8988T (cell line): ENCODE results near the gene SDHB.
"Not testable (repeated sequence)": the region's sequence is repeated elsewhere in the genome, so short reads cannot be mapped to it uniquely, and the experiment has no call there.

Source experiments
- DNase-seq: peaks from one replicate; pipeline ENCODE4 v3.0.0; 2011

The SDHB gene

DNA sequence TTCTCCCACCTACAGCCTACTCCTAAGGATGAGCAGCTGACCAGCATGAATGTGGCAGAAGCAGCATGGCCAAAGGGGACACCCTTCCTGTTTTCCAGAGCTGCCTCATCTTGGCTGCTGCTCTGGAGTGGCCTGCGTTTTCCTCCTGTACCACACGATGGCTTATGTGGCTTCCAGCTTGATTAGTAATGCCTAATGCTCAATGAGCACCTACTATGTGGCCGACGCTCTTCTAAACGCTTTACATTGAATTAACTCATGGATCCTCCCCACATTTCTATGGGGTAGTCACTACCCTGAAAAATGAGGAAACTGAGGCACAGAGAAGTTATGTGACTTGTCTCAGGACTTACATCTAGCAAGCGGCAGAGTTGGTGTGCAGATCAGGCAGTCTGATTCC lies 18.0 kb upstream of the SDHB start:
- DNase-seq, result no peak

DNA sequence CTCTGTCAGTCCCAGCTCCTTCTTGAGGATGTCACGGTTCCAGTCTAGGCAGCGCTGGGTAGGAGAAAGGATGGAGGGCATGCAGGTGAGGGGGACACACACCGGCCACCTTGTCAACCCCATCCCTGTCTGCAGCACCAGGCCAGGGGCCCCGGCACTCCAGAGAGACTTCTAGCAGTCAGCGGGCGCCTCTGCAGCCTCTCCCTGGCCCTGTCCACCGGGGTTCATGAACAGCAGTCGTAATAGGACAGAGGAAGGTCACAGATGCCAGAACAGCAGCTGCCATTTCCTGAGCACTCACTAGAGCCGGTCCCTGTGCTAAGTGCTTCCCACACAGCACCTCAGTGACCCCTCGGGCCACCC lies 16.3 kb upstream of the SDHB start:
- DNase-seq, result no peak

DNA sequence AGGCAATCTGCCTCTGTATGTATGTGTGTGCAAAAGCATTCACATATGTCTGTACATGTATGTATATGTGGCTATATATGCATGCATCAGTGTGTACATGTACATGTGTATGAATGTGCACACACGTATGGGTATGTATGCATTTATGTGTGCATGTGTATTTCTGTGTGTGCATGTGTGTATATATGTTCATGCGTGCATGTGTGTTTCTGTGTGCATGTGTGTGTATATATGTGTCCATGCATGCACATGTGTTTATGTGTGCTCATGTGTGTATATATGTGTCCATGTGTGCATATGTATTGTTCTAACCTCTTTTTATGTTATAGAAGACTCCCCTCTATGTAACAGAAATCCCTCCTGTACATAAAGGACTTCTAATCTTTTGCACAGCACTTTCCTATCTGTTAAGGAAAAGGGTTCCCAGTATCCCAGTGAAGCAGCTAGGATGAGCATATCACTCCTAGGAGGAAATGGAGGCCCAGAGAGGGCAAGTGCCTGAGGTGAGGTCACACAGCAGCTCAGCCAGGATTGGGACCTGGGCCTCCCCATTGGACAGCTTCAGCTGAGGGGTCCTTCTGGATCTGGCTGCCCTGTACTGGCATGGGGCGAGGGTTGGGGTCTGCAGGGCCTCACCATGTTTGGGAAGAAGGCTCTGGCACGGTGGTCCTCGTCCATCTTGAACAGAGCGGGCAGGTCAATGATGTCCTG lies 15.8 kb upstream of the SDHB start:
- no peak for DNase-seq

DNA sequence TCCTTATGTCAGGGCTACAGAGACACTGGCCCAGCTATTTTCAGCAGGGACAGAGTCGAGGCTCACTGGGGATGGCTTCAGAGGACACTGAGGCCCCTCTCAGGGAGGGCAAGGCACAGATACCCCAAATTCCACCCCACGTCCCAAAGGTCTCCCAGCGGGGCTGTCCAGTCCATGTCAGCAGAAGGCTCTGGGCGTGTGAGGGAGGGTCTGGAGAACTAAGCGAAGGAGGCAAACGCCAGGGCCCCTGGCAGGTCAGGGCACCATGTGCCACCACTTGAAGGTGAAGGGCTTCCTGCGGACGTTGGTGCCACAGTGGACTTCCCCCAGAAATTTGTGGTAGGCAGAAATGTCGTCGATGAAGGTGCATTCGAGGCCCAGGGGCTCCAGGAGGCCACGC lies 15.0 kb upstream of the SDHB start:
- no peak for DNase-seq

DNA sequence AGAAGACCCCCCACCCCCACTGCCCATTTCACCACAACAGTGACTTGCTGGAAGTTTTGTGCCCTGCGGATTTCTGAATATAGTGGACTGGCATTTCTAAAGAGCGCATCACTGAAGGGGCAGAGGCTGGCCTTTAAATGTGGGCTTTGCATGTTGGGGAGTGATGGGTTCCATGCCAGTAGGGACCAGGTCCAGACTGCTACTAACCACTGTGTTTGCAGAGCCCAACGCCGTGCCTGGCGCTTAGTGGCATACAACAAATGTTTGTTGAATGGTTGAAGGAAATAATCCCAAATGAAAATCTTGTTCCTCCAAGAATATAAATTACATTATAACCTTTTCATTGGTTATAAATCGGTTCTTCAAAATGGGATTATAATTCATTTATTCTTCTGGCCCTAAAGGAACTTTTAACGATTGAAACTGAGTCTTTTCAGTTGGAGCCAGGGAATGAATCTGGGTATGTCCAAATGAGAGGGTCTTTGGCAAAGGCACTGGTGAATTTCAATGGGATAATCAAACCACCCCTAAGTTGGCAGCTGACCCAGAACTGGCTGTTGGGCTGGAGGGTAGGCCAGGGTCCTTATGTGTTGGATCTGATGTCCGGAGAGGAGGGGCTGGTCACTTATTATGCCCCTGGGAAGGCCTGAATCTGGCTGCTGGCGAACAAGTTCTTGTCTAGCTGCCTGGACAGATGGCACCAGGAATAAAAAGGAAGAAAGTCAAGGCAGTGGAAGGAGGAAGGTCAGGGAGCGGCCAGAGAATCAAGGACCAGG lies 13.8 kb upstream of the SDHB start:
- DNase-seq, result no peak

DNA sequence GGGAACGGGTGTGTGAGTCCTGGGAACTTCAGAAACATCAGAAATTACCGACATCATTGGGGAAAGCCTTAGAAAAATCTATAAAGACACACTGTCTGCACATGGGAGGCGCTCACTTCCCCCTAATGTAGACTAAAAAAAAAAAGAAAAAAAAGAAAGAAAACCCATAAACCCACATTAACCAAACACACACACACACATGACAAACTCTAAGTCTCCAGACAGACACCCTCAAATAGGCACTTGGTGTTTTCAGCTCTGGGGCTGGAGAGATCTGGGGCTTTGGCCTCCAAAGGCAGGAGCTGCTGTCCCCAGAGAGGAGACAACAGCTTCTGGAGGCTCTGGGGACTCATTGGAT lies 13.2 kb upstream of the SDHB start:
- no peak for DNase-seq

DNA sequence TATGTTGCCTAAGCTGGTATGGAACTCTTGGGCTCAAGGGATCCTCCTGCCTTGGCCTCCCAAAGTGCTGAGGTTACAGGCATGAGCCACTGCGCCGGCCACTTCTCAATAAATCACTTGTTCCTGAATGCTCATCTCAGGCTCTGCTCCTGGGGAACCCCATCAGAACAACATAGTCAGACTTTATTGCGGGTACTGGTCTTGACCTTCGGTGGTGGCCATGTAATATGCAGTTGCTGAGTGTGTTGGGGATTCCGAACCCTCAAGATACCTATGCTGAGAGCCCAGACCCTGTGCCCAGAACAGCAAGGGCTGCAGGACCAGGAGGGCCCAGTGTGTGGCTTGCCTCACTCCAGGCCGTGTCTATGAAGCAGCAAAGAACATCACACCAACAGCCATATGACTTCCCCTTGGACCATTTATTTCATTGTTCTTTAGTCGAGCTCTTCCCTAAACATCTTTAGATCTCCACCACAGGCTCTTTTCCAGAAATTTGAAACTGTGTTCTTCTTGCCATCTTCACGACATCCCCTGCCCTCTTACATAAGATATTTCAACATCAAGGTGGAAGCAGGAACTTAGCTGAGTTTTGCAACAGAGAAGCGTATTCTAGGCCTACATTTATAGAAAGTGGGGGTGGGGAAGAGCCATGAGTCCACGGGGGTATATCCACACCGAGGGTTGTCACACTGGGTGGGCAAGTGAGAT lies 12.7 kb upstream of the SDHB start:
- DNase-seq, result no peak

DNA sequence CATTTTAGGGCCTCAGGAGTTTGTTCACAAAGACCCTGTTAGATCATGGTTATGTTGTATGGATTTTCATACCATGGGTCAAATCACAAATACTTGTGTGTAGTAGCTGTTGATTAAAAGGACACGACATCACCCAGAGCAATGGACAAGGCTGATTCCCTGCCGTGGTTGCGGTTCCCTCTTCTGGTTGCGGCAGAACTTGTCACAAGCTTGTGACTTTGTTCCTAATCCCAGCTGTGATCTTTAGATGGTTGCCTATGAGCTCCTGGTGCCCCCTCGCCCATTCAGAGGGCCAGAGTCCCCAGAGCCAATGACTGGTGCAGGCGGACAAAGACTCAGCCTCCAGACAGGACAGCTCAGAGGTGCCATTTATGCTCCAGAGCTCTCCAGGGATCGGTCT lies 11.8 kb upstream of the SDHB start:
- no peak for DNase-seq

DNA sequence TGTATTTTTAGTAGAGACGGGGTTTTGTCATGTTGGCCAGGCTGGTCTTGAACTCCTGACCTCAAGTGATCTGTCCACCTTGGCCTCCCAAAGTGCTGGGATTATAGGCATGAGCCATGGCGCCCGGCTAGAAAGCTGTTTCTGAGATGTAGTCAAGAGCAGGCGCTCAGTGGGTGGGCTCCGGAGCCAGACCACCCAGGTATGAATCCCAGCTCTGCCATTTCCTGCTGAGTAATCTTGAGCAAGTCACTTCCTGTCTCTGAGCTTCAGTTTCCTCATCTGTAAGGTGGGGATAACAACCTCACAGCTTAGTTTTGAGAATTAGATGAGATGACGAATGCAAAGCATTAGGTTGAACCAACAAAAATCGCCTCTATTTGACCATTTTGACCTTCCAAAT lies 8.9 kb upstream of the SDHB start:
- not testable (repeated sequence) for DNase-seq

DNA sequence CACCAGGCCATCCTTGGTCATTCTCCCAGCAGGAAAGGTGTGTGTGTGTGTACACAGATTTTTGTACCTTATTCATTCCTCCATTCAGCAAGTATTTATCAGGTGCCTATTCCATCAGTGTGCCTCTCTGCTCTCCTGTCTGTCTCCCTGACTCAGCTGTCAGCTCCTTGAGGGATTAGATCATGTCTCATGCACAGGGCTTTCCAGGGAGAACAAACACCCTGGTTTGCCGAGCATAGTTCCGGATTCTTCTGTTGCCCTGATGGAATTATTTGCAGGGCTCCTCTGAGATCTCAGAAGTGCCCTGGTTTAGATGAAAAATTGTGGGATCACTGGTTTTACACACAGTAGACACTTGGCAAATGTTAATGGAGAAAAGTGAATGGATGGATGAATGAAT lies 8.1 kb upstream of the SDHB start:
- DNase-seq, result no peak

DNA sequence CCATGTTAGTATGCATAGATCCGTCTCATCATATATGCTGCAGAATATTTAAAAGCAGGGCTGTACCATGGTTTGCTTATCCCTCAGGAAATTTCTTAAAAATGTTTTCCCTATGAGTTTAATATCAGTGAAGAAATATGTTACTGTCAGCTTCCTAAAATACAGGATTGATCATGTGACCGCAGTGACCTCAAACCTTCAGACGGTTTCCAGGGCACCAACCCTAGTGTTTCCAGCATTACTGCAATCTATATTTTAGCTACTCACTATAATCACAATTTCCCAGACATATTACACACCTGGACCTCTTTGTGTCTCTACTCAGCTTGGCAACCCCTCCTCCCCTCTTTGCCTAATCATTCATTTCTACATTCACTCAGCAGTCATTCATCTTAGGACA lies 7.7 kb upstream of the SDHB start:
- DNase-seq, result no peak

DNA sequence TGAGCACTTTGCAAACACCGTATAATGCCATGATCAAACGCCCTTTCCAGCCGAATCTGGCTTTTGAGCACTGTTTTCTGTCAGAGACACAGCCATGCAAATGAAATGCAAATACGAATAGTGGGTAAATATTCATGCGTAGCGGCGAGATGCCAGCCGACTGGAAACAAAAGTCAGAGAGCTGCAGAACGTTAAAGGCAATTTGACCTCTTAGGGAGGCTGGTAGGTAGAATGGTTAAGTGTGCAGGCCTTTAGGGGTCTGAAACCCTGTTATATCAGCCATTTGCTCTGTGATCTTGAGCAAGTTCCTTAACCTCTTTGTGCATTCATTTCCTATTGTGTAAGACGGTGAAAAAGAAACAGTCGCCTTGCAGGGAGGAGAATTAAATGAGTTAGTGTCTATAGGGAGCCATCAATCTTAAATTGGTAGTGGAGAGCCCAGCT lies 6.5 kb upstream of the SDHB start:
- DNase-seq, result no peak

DNA sequence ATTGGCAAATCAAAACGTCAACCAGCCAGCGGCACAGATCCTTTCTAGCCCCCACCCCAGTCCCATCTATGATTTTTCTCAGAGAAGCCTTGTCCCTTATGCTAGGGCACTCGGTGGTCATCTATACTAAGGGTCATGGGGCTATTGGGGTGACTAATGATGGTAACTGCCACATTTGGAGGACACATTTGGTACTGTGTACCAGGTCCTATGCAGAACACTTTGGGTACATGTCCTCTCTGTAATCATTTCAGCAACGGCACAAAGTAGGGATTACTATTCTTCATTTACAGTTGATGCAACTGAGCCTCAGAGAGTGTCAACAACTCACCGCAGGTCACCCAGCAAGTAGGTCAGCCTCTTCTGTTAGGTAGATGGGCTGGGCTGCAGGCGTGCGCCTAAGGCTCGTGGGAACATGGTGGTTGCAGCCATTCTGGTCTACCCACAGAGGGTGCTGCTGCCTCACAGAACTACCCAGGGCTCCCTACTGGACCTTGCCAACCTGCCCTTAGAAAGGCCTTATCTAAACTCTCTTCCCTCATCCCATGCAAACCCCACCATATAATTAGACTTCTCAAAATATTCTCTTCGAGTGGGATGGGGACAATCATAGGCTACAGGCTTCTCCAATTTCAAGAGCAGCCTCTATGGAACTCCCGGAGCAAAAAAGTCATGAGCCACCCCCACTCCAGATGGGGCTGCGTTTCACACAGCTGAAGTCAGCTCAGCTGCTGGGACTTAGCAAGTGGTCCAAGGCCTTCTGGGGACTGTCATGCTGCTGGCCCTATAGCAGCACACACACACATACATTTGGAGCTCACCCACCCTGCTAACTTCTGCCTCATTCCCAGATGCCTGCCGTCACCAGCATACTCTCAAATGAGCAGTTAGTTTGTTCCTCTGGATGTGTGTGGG lies 5.8 kb upstream of the SDHB start:
- DNase-seq, result peak; percentile 56

DNA sequence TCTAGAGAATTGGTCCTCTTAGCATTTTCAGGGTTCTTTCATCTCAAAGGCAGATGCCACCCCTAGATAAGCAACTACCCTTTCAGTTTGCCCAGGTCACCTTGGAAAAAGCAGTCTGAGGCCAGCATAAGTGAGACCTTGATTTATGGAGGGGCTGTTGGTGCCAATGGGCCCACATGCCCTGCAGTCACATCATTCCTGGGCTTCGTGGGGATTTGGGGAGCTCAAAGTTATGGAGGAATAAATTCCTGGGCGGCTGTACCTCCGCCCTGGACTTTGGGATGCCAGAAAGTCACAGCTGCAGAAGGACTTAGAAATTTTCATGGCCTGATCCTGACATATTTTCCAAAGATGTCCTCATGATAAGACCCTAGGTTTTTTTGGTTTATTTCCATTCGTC lies 2.7 kb upstream of the SDHB start:
- no peak for DNase-seq

DNA sequence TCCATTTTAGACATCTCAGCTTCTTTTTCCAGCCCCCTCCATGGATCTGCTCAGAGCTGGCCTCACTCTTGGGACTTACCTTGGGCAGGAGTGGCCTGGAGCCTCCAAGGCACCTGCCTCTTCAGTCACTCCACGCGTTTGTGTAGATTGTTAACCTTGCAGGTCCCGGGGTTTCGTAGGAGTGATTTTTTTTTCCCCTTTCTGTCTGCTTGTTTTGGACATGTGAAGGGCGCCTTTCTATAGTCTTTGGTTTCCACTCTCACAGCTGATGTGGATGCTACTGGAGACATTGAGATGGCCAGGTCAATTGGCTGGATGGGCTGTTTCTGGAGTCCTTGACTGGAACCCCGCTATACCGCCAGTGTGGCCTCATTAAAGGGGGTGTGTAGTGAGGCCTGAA lies 2.0 kb upstream of the SDHB start:
- DNase-seq, result no peak

DNA sequence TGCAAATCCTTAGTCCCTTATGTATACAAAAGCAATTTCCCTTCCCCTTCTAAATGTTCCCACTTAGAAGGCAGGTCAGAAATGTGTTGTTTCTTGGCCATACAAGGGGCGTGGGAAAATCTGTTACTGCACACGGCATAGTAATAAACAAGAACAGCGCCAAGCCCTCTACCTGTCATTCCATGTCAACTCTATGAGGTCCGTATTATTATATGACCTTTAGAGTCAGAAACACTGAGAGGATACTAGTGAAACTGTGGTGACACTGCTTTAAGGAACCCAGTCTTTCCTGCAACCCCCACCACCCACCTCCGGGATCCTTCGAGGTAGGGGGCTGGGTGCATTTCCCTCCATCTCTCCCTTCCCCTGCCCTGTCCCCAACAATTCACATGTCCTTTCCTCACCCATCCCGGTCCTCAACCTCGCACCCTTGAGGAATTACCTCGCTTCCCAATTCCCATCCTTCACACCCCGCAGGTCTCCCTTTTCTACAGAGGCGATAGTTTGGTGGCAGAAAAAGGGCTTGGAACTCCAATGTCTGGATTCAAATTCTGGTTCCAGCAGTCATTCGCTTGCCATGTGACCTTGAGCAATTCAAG lies 647 bp downstream of the SDHB start:
- no peak for DNase-seq

DNA sequence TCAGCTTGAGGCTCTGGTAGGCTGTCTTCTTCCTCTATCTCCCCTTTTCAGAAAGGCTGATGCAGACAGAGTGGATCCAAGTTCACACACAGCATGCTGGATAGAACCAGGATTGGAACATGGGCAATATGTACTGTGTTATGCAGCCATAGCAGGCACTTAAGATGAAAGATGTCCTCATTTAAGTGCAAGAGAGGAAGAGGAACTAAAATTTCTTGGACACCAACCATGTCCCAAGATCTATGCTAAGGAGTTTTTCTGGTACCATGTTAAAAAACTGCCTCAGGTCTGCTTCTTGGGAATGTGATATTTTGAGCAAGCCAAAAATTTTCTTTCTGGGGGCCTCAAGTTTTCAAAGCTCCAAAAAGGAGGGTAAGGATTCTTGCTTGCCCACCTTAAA lies 1.2 kb downstream of the SDHB start:
- DNase-seq, result no peak

DNA sequence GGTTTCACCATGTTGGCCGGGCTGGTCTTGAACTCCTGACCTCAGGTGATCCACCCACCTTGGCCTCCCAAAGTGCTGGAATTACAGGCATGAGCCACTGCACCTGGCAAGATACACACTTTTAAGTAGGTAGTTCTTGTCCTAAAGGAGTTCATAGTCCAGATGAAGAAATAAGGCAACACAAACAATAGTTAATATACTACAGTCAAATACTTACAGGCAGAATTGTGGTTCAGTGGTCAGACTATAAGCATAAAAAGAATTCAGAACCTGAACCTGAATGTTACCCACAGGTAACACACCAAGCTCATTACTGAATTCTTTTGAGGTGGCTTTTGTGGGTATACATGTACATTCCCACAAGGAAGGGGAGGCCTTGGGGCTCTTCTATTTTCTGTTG lies 1.8 kb downstream of the SDHB start:
- no peak for DNase-seq

DNA sequence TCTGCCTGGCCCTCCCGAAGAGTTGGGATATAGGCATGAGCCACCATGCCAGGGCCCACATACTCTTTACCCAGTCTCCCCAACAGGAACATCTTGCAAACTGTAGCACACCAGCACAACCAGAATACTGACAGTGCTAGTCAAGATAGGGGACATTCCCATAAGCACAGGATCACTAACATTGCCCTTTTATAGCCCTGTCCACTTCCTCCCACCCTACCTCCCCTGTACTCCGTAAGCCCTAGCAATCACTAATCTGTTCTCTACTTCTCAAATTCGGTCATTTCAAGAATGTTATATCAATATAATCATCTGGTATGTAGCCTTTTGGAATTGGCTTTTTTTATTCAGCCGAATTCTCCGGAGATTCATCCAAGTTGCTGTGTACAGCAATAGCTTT lies 5.9 kb downstream of the SDHB start:
- DNase-seq, result no peak

DNA sequence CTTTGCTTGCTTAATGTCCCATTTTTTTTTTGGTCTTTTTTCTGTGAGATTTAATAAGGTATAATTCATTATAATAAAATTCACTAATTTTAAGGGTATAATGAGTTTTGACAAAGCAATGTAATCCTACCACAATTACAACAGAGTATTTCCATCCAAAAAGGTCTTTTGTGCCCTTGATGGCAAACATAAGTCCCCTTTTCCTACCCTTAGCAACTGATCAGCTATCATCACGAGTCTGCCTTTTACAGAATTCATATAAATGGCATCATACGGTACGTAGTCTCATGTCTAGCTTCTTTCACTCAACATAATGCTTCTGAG lies 7.5 kb downstream of the SDHB start:
- no peak for DNase-seq

DNA sequence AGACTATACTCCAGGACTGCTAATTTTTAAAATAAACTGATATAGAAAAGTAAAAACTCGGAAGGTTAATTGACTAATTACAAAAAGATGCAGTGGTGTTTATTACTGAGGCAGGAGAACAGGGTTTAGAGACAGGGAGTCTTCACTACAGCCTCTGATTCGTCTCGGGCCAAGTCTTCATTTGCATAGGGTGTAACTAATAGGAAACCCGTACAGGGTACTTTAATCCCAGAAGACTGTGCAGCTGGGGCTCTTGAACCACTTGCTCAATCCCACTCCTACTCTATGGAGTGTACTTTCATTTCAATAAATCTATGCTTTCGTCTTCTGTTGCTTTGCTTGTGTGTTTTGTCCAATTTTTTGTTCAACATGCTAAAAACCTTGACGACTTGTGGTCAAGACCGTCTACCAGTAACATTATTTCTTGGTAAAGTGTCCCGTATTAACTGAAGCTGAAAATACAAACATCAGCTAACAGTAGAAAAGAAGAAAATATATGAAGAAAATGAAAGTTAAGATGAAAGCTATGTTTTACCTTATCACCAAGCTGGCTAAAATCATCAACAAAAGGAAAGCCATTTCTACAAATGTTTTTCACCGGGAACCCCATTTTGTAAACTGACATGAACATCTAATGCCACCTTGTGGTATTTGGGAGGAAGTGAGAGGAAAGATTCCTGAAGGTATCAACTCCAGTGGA lies 8.0 kb downstream of the SDHB start:
- DNase-seq, result no peak

DNA sequence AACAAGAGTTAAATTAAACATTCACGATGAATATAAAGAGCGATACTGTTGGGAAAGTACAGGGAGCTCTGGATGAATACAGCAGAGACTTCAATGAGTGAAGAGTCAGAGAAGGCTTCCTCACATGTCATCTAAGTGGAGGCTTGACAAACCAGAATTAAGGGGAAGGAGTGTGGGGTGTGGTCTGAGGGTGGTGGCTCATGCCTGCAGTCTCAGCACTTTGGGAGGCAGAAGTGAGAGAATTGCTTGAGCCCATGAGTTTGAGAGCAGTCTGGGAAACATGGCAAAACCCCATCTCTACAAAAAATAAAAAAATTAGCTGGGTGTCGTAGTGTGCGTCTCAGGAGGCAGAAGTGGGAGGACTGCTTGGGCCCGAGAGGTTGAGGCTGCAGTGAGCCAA lies 8.7 kb downstream of the SDHB start:
- no peak for DNase-seq
